ENCODE data around the gene SRSF3. TPM values are rescaled to one million over a fixed set of nuclear protein-coding genes. Genes with fewer than 3 reads are reported as not detected.

The SRSF3 gene
- polyA plus RNA-seq, 1 donor (not counting 4 experiments of a cell fraction or from before 2014, with no cell fraction given) = 398 TPM

DNA sequence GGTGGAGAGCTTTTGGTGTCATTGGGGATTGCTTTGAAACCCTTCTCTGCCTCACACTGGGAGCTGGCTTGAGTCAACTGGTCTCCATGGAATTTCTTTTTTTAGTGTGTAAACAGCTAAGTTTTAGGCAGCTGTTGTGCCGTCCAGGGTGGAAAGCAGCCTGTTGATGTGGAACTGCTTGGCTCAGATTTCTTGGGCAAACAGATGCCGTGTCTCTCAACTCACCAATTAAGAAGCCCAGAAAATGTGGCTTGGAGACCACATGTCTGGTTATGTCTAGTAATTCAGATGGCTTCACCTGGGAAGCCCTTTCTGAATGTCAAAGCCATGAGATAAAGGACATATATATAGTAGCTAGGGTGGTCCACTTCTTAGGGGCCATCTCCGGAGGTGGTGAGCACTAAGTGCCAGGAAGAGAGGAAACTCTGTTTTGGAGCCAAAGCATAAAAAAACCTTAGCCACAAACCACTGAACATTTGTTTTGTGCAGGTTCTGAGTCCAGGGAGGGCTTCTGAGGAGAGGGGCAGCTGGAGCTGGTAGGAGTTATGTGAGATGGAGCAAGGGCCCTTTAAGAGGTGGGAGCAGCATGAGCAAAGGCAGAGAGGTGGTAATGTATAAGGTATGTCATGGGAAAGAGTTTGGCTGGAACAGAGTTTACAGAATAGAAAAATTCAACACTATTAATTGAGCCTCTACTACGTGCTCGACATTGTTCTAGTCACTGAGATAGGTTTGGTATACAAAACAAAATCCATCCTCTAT lies 31.2 kb downstream of the SRSF3 start:
- Histone ChIP-seq H4K20me1 (ENCODE audit: control insufficient read depth, extremely low read depth, insufficient read depth, low read length) (no peaks in the 10 kb centered on the region), H3K27me3 (ENCODE audit: control insufficient read depth, extremely low read depth, insufficient read depth, low read length) (no peaks in the 10 kb centered on the region), H3K27ac (ENCODE audit: control insufficient read depth, insufficient read depth, low read length) (no peak overlapping the region), H3K9ac (ENCODE audit: control insufficient read depth, extremely low read depth, insufficient read depth, low read length) (no peak overlapping the region), H3K36me3 (ENCODE audit: control insufficient read depth in 2 of 2, extremely low read depth in 1 of 2, insufficient read depth in 2 of 2, low read length in 2 of 2) (no peaks in the 10 kb centered on the region), H3K9me1 (ENCODE audit: control insufficient read depth, extremely low read depth, insufficient read depth, low read length) (no peaks in the 10 kb centered on the region), H2AFZ (ENCODE audit: control insufficient read depth, low read length) (no peak overlapping the region), H3K79me2 (ENCODE audit: control insufficient read depth, insufficient read depth, low read length) (no peaks in the 10 kb centered on the region), H3K4me1 (ENCODE audit: control insufficient read depth, extremely low read depth, insufficient read depth, low read length) (peaks cover 22% of the 10 kb centered on the region), H3K4me2 (ENCODE audit: control insufficient read depth, extremely low read depth, insufficient read depth, low read depth, low read length) (peak overlapping the region; percentile 42), H3K4me3 (ENCODE audit: control insufficient read depth in 2 of 3, extremely low read depth in 1 of 3, insufficient read depth in 2 of 3, low read depth in 1 of 3, low read length in 3 of 3) (no peak overlapping the region), H3K9me3 (ENCODE audit: control insufficient read depth, low read depth, low read length) (no peaks in the 10 kb centered on the region)
- FAIRE-seq (no peak), DNase-seq (ENCODE audit: low read depth, low spot score) (no peak)
- dilution Hi-C loops (cut with MboI; ENCODE audit: extremely low pct_ligation_motif_present, low sequenced_read_pairs) = no loop called here
- TF ChIP-seq EZH2 (IDR thresholded peaks at IDR 0.05; ENCODE audit: low read length) = no peak
- TF ChIP-seq, protein P1, sequence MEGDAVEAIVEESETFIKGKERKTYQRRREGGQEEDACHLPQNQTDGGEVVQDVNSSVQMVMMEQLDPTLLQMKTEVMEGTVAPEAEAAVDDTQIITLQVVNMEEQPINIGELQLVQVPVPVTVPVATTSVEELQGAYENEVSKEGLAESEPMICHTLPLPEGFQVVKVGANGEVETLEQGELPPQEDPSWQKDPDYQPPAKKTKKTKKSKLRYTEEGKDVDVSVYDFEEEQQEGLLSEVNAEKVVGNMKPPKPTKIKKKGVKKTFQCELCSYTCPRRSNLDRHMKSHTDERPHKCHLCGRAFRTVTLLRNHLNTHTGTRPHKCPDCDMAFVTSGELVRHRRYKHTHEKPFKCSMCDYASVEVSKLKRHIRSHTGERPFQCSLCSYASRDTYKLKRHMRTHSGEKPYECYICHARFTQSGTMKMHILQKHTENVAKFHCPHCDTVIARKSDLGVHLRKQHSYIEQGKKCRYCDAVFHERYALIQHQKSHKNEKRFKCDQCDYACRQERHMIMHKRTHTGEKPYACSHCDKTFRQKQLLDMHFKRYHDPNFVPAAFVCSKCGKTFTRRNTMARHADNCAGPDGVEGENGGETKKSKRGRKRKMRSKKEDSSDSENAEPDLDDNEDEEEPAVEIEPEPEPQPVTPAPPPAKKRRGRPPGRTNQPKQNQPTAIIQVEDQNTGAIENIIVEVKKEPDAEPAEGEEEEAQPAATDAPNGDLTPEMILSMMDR (optimal IDR thresholded peaks at IDR 0.05 in 1 of 3, IDR thresholded peaks at IDR 0.05 in 1 of 3, conservative IDR thresholded peaks at IDR 0.05 in 1 of 3; ENCODE audit: extremely low read depth in 1 of 3, insufficient read depth in 2 of 3, low read length in 3 of 3) = no peak

DNA sequence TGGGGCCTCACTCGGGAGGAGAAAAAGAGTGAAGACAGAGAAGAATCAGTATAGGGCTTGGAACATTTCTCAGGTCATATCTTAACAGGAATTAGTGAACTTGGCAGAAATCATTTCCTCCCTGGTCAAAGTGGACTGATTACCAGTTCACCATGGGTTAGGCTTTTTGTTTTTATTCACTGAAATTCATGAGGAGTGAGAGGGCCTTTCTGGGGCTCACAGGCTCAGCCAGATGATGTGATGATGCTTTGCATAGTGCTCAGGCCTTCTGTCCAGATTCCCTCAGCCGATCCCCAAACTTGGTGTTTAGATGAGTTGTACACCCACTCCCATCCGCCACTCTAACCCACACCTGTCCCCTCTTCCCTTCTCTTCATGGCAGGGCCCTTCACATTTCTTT lies 32.5 kb downstream of the SRSF3 start:
- Histone ChIP-seq H3K27ac (ENCODE audit: control insufficient read depth, insufficient read depth, low read length) (no peak overlapping the region), H3K4me1 (ENCODE audit: control insufficient read depth, extremely low read depth, insufficient read depth, low read length) (peaks cover 22% of the 10 kb centered on the region), H3K4me2 (ENCODE audit: control insufficient read depth, extremely low read depth, insufficient read depth, low read depth, low read length) (no peak overlapping the region), H3K27me3 (ENCODE audit: control insufficient read depth, extremely low read depth, insufficient read depth, low read length) (no peaks in the 10 kb centered on the region), H3K9me1 (ENCODE audit: control insufficient read depth, extremely low read depth, insufficient read depth, low read length) (no peaks in the 10 kb centered on the region), H3K36me3 (ENCODE audit: control insufficient read depth in 2 of 2, extremely low read depth in 1 of 2, insufficient read depth in 2 of 2, low read length in 2 of 2) (no peaks in the 10 kb centered on the region), H2AFZ (ENCODE audit: control insufficient read depth, low read length) (no peak overlapping the region), H3K9ac (ENCODE audit: control insufficient read depth, extremely low read depth, insufficient read depth, low read length) (no peak overlapping the region), H4K20me1 (ENCODE audit: control insufficient read depth, extremely low read depth, insufficient read depth, low read length) (no peaks in the 10 kb centered on the region), H3K4me3 (ENCODE audit: control insufficient read depth in 2 of 3, extremely low read depth in 1 of 3, insufficient read depth in 2 of 3, low read depth in 1 of 3, low read length in 3 of 3) (no peak overlapping the region), H3K79me2 (ENCODE audit: control insufficient read depth, insufficient read depth, low read length) (no peaks in the 10 kb centered on the region), H3K9me3 (ENCODE audit: control insufficient read depth, low read depth, low read length) (no peaks in the 10 kb centered on the region)
- no peak for DNase-seq (ENCODE audit: low read depth, low spot score)
- dilution Hi-C loops (cut with MboI; ENCODE audit: extremely low pct_ligation_motif_present, low sequenced_read_pairs) = no loop called here
- TF ChIP-seq, protein P1 (optimal IDR thresholded peaks at IDR 0.05 in 1 of 3, IDR thresholded peaks at IDR 0.05 in 1 of 3, conservative IDR thresholded peaks at IDR 0.05 in 1 of 3; ENCODE audit: extremely low read depth in 1 of 3, insufficient read depth in 2 of 3, low read length in 3 of 3) = no peak
- no peak for TF ChIP-seq EZH2 (IDR thresholded peaks at IDR 0.05; ENCODE audit: low read length)
- no peak for FAIRE-seq

Measured in keratinocyte (primary cell).